HG02840 (cell line): ENCODE results near the gene GRPEL1.
"Not testable (repeated sequence)": the region's sequence is repeated elsewhere in the genome, so short reads cannot be mapped to it uniquely, and the experiment has no call there.

Experiments
- ATAC-seq: cut with Tn5 transposase; IDR thresholded peaks from one replicate; pipeline ENCODE4 v1.9.1; 2021; ENCODE audit warnings: mild to moderate bottlenecking, moderate library complexity, moderate number of reproducible peaks; ENCODE audit not compliant: unreplicated experiment, low FRiP score

Gene GRPEL1

DNA sequence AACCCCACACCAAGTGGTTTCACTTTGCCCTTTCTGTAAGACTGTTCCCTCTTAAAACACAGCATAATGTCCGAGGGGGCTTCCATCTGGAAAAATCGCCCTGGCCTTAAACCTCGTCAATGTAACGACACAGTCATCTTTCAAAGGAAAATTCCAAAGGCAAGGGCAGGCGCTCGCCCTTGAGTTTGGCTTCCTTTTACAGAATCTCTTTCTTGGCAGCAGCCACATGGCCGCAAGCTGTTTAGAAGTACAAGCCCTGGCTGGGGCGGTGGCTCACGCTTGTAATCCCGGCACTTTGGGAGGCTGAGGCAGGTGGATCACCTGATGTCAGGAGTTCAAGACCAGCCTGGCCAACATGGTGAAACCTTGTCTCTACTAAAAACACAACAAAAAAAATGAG, 27.1 kb upstream of the GRPEL1 start:
- ATAC-seq: no peak

DNA sequence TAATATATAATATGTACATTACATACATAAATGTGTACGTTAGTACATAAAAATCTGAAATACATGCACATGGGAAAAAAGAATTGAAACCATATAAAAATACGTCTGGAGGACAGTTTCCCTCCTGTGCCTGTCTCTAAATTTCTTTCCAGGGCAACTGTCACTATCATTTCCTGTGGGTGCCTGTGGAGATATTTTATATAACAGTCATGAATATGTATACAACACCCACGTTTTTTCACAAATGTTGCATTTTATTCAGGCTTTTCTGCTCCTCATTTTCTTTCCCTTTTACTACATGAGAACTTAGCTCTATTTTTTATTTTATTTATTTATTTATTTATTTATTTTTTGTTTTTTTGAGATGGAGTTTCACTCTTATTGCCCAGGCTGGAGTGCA, 24.2 kb upstream of the GRPEL1 start:
- no peak for ATAC-seq

DNA sequence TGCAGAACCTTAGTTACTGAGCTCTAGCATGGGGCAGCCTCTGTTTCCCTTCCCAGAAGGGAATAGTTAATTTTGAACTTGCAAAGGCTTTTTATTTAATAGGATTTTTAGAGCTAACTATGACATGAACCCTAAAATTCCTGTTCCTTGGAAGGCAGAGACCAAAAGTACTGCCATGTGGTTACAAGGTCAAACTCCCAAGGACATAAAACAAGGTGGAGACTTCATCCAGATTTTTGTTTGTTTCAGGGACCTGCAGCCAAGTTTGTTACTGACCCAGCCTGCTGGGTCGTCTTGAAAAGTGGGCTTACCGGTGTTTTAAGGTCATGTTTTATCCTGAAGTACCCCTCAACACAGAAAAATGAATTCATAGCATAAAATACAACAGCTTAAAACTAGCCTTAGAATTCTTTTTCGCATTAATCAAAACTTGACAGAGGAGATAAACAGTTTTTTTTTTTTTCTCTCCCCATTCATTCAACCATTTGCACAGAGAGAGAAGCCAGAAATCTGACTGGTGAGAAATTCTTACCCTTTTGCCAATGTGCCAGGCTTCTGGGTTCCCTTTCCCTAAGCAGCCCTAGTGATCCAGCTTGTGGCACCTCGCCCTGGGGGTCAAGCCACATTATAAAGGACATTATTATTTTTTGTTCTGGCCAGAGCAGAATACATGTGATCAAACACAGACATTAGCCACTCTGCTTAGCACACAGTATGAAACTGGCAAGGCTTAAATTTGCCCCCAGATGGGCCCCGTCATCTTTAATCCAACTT, 21.5 kb upstream of the GRPEL1 start:
- no peak for ATAC-seq

DNA sequence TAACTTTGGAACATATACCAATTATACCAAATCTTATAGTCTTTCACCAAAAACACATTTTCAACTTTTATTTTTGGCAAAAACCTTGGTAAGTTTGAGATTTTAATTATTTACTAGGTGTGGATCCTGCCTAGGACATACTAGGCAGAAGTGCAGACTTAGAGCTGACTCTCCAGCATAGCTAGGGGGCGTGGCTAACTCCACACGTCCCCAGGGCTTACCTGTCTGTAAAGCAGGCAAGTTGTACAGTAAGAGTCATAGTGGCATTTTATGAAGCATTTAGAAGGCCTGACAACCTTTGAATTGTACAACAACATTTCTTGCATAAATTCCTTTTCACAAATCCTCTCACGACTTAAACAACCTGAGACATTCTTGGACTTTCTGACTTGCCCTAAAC, 19.2 kb upstream of the GRPEL1 start:
- ATAC-seq: no peak

DNA sequence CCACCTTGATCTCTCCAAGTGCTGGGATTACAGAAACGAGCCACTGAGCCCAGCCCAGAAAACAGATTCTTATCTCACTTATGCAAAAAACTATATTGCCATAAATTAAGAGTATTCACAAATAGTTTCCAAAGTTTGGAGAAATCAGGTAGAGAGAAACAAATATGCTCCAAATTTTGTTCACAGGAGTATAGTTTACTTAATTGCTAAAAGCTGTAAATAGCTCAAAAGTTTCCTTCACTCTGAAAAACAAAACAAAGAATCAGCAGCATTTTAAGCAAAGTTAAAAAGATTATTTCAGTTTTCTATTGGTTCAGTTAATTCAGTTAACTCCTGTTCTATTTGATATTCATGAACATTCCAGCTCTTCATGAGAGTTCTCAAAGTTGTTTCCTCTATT, 18.5 kb upstream of the GRPEL1 start:
- ATAC-seq: no peak

DNA sequence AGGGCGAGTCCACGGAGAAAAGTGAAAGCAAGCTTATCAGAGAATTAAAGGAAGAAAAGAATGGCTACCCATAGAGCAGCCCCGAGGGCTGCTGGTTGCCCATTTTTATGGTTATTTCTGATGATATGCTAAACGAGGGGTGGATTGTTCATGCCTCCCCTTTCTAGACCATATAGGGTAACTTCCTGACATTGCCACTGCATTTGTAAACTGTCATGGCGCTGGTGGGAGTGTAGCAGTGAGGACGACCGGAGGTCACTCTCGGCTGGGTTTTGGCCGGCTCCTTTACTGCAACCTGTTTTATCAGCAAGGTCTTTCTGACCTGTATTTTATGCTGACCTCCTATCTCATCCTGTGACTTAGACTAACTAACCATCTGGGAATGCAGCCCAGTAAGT, 16.7 kb upstream of the GRPEL1 start:
- not testable (repeated sequence) for ATAC-seq

DNA sequence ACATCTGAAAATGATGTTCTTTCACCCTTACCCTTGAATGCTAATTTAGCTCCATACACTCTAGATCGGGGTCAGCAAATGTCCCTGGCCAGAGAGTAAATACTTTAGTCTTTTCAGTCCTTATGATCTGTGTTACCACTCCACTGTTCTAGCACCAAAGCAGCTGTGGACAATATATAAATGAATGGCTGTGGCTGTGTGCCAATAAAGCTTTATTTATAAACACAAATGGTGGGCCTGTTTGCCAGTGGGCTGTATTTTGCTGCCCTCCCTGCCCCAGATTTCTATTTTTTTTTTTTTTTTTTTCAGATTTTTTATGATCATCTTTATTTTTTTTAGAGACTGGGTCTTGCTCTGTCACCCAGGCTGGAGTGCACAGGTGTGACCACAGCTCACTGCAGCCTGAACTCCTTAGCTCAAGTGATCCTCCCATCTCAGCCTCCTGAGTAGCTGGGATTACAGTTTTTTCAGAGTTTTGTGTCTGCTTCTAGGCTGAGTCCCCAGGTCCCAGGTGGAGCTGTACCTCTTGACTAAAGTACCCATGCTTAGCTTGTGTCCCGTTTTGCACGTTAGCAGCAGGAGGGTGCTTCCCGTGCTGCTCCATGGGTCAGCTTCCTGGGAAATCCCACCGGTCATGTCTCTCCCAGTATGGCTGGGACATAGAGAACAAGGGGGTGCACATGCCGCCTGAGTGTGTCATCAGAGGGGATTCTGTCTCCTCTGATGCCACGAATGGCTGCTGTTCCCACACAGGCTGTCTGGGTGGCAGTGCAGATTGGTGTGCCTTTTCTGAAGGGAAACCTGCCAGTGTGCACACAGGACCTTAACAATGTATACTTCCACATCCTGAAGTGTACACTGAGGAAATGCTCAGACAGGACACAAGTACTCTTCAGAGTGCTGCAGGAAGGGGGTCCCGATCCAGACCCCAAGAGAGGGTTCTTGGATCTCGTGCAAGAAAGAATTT, 16.0 kb upstream of the GRPEL1 start:
- ATAC-seq: no peak

DNA sequence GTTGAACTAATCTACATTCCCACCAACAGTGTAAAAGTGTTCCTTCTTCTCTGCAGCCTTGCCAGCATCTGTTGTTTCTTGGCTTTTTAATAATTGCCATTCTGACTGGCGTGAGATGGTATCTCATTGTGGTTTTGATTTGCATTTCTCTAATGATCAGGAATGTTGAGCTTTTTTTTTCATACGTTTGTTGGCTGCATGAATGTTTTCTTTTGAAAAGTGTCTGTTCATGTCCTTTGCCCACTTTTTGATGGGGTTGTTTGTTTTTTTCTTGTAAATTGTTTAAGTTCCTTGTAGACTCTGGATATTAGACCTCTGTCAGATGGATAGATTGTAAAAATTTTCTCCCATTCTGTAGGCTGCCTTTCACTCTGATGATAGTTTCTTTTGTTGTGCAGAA, 12.0 kb upstream of the GRPEL1 start:
- not testable (repeated sequence) for ATAC-seq

DNA sequence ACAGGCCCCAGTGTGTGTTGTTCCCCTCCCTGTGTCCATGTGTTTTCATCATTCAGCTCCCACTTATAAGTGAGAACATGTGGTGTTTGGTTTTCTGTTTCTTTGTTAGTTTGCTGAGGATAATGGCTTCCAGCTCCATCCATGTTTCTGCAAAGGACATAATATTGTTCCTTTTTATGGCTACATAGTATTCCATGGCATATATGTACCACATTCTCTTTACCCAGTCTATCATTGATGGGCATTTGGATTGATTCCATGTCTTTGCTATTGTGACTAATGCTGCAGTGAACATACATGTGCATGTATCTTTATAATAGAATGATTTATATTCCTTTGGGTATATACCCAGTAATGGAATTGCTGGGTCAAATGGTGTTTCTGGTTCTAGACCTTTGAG, 11.6 kb upstream of the GRPEL1 start:
- not testable (repeated sequence) for ATAC-seq

DNA sequence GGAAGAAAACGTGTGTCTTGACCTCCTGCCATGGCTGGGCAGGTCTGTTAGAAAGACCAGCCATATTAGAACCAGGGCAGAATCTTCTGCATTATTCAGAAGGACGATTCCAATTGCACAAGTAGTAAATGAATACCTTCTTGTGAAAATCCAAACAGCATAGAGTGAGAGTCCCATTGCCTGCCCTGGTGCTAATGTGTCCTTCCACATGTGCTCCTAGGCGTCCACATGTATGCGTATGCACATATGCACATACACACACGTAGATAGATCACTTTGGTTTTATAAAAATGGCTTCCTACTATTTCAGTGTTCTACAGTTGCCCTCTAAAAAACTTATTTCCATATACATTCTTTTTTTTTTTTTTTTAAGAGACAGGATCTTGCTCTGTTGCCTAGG, 10.2 kb upstream of the GRPEL1 start:
- ATAC-seq: no peak

DNA sequence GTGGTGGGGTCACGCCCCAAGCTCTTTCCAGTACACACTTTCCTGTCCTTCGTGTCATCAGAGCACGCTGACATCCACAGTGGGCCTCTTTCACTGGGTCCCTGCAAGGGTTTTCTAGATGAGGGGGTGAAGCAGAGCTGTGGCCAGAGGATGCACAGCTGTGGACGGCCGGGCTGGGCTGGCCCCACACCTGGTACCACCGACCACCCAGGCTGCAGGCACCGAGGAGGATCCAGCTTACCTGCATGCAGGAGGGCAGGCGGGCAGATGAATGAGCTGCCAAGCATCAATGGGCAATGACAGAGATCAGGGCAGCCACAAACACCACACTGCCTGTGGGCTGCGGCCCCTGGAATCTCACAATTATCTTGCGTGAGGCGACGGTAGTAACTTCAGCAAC, 9.5 kb upstream of the GRPEL1 start:
- no peak for ATAC-seq

DNA sequence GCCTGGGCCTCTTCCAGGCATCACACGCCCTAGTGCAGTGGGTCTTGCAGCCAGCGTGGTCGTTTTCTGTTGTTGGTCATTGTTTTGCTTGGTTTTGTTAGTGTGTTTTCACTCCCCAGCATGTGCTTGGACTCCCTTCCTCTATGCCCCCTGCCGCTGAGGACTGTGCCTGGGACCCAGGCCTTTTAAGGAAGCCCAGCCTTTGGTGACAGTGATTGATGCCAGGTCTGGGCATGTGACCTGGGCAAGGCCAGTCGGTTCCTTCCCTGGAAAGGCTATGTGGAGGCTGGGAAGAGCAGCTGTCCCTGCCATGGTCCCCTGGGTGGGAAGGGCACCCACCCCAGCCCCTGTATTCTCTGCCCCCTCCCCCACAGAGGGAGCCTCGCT, 8.8 kb upstream of the GRPEL1 start:
- ATAC-seq: no peak

DNA sequence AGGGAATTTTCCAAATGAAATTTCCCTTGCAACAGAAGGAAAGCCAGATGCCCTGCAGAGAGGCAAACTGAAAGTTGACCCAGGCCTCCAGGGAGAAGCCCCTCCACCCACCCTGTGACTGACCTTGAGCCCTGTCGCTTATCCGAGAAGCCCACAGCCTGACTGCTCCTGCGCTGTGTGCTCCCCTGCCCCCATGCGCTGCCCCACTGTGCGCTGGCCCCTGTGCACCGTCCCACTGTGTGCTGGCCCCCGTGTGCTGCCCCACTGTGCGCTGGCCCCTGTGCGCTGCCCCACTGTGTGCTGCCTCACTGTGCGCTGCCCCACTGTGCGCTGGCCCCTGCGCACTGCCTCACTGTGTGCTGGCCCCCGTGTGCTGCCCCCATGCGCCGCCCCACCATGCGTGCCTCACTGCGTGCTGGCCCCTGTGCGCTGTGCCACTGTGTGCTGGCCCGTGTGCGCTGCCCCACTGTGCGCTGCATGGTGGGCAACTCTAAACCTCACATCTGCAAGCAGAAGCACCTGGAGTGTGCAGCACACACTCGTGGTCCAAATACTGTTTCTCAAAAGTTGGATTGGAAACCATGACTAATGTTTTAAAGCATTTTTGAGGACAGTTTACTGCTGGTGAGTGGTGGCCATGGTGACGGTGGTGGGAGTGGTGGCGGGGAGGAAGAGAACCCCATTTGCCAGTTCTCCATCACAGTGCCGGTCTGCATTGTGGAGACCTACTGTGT, 8.3 kb upstream of the GRPEL1 start:
- ATAC-seq: no peak

DNA sequence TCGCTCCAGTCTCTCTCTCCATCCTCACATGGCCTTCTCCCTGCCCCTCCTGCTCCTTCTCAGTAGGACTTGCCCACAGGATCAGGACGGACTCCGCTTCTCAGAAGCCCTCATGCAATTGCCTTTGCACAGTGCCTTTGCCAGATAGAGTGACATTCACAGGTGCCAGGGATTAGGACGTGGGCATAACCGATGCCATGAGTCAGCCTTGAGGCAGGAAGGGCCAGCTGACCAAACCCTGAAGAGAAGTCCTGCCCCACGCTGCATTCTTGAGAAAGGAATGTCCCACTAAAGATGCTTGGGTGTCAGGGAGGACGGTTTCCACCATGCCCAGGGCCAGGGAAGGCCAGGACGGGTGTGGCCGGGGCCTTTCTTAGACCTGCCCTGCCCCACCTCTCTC, 6.6 kb upstream of the GRPEL1 start:
- no peak for ATAC-seq

DNA sequence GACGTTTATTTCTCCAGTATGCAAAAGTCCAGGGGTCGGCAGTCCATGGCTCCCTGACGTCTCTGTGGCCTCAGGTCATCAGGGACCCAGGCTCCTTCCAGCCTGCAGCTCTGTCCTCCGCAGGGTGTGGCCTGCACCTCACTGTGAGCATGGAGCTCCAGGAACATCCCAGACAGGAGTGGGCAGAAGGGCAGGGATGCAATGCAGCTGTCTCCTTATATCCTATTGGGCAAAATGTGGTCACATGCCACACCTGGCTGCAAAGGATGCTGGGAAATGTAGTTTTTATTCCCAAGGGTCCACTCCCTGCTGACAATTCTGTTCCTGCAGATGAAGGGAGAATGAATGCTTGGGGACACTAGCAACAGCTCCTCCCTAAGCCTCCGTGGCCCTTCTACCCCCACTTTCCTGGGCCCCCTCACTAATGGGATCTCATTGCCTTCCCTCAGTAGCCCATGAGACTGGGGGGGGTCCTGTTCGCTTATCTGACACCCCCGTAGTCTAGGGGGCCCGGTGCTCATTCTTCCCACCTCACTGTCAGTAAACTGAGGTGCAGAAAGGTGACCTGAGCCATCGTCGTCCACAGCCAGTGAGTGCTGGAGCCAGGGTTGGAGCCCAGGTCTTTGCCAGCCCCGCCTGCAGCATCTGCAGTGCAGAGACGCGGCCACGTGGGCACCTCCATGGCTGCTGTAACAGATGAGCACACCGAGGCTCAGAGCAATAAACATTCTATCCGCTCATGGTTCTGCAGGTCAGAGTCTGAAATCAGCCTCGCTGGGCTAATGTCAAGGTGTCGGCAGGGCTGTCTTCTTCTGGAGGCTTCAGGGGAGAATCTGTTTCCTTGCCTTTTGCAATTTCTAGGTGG, 5.9 kb upstream of the GRPEL1 start:
- ATAC-seq: no peak

DNA sequence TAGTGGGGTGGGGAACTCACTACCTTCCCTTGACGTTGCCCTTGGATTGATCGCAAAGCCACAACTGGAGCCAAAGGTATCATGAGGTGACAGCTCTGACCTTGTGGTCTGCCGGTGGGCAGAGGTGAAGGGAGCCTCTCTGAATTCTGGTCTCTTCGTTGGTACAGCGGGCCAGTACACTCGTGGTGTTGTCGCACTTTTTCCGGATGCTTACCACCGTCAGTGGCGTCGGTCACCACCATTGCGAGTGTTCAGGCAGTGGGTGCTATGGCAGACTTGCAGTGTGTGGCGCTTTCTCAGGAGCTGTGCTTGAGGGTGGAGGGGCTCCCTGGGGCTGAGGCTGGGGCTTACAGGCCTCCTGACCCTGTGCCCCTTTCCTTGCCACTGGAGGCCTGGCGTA, 5.2 kb upstream of the GRPEL1 start:
- ATAC-seq: no peak

DNA sequence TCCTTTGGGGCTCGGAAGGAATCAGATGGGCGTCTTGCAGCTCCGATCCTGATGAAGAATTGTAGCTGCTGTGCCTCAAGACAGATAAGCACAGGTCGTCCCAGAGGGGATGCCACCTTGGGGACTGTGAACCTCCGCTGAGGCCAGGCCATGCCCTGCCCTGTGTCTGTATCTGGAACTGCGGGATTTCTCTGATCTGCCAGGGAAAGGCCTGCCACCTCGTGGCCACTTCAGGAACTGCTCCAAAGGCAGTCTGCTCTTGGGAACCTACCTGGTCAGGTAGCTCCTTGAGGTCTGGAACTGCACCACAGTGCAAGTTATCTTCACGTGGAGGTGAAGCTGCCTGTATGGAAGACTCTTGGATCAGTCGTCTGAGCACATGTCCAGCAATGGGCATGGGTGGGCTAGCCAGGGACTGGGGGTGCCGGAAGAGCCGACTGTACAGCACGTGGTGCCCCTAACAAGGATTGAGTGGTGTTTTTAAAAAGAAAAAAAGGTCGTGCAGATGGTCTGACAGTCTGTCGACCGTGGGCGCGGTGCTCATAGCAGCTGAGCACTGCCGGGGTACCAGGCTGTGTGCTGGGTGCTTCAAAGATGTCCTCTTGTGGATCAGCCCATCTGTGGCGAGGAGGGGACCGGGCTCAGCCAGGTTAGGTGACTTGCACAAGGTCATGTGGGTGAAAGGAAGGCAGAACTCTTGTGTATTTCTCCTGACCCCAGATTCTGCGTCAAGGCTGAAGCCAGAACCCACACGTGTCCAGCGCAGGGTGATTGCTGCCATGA, 3.1 kb upstream of the GRPEL1 start:
- ATAC-seq: peak; percentile 32

DNA sequence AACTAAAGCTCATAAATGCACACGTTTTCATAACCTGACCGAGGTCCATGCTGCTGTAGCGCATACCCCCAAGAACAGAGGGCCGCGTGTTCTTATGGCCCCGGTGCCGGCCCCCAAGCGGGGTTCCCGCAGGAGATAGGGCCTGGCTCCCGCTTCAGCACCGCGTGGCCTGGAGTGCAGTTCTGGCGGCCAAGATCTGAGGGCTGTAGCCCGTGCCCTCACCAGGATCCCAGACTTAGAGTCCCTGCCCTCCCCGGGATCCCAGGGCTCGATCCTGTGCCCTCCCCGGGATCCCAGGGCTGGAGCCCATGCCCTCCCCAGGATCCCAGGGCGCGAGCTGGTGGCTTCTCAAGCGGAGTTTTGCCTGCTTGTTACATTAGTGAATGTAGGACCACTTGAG, 1.0 kb upstream of the GRPEL1 start:
- ATAC-seq: no peak

DNA sequence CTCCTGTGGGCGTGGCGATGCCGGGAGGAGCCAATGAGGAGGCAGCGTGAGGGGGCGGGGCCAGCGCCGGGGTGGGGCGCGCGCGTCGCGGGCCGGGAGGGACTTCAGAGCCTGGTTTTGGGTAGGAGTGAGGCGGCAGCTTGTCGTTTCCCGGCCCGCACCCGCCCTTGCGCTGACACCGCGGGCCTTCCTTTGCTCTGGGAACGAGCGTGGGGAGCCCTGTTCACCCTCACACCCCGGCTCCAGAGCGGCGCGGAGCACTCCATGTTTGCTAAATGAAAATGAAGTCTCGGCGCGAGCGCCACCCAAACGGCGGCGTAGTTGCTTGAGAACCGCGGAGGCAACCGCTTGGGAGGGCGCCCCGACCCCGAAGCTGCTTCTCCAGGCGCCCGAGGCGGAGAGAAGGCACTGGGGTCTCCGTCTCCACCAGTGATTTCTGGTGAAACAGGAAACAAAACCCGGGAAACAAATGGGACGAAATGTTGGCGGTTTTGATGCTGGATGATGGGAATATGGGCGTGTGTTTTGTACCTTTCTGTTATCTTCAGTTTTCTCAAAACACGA, 497 bp upstream of the GRPEL1 start:
- ATAC-seq: peak; percentile 12
